GOT3 (cell line): ENCODE measurements around the gene ANKRD23.
"Not testable (repeated sequence)": the region's sequence is repeated elsewhere in the genome, so short reads cannot be mapped to it uniquely, and the experiment has no call there.

Source experiments
- DNase-seq: peaks from one replicate; lab custom pipeline; 2025; ENCODE audit warnings: mixed read lengths; lab: John Stamatoyannopoulos, UW

Gene ANKRD23

DNA sequence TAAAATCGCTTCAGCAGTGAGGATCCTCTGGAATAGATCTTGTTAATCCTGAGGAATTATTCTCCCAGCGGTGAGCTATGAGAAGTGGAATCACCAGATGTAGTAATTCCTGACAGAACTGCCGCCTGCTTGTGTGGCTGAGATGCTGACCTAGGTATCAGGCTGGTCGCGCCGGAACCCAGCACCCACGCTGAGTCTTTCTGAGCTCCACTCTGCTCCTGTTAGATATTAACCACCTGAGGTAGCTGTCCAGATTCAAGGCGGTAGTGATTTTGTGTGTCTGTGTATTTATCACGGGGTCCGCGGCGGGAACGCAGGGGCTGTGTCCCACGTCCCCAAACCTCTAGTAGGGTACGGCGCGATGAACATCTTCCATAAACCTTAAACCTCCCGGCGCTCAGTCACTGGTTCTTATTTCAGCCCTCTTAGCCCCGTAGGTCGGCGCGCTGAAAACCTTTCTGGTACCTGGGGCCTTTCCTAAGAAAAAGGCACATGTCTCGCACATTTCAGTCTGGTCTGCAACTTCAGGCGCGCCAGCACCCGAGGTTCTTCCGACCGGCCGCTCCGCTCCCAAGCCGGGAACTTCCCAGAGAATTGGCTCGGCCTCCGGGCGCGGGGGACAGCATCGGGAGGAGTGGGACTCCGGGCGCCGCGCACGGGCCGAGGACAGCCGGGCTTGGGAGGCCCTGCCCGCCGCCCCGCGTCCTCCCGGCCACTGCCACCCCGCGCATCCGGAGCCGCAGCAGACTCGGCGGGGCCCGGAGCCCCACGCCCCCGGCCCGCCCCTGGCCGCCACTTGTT is 28.3 kb downstream of the ANKRD23 start:
- DNase-seq = no peak

DNA sequence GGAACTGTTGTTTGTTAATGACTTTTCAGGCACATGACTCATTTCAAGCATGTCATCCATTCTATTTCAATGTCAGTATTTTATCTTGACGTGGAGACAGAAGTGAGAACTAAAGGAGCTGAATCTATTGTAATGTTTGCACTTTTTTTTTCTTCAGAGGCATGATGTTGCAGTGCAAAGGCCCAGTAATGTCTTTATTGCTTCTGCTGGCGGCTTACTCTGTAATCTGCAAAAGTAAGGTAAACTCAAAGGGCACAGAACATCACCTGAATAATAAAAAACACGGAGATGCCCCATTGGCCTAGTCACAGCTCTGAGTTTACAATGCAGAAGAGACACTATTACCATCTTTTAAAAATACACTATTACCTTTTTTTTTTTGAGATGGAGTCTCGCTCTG is 30.2 kb downstream of the ANKRD23 start:
- DNase-seq = no peak

DNA sequence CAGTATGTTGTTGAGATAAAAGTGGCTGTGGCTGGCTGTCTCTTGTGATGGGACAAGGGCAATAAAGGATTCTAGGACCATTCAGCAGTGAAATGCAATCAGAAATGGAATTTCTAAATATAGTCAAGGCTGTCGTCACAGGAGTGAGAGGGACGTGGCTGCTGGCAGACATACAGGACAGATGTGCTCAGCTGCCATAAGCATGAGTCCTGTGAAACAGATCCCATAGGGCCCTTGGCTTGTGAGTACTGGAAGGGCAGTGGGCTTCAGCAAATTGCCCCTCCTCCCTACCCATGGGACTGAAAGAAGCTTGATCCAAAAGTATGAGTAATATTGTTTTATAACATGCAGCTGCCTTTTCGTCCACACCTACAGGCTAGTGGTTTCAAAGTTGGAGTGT is 31.9 kb downstream of the ANKRD23 start:
- no peak for DNase-seq

DNA sequence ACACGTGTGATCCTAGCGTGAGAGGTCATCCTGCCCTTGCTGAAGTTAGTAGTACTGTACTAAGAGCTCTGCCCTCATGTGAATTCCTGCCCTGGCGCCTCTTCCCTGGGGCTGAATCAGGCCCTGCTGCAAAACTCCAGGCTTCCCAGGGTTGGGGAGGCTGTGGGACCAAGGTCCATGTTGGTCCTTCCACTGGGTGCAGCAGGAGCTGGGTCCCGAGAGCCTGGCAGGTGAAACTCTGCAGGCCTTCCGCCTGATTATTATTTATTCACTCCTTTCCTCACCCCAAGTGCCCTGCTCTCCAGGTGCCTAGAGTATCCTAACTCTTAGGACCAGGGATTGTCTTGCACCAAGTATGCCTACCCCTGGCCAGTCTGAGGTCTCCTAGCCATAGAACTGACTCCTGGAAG is 33.0 kb downstream of the ANKRD23 start:
- no peak for DNase-seq

GRCh38 chr2:96809951-96810782 is 33.7 kb downstream of the ANKRD23 start:
- DNase-seq = no peak

- no peak for DNase-seq
Measured at GRCh38 chr2:96809216-96809882, 34.5 kb downstream of the ANKRD23 start.

GRCh38 chr2:96808176-96808837 is 35.5 kb downstream of the ANKRD23 start:
- no peak for DNase-seq

GRCh38 chr2:96807127-96807471 is 36.7 kb downstream of the ANKRD23 start:
- no peak for DNase-seq

DNA sequence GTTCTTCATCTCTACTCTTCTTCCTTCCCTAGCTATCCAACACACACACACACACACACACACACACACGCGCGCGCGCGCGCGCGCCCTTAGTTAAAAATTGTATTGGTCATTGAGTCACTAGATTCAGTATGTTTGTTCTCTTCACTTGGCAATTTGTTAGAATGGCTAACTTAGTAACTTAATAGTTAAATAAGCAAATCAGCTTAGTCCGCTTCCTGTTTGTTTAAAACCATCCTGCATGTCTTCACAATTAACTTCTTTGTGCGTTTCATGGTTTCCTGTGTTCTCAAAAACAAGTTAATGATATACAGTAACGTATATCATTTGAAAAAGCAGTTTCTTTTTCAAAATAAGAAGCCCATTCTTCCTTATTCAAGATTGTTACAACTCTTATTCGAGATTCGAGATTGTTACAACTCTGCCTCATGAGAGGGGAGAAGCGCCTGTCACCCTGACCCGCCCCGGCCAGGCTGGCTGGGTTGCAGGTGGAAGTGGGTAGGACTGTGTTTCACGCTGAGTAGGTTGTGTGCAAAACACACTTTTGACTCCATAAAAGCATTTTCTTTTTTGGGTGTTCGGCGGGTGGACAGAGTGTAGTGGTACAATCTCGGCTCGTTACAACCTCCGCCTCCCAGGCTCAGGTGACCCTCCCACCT is 37.2 kb downstream of the ANKRD23 start:
- DNase-seq = no peak

DNA sequence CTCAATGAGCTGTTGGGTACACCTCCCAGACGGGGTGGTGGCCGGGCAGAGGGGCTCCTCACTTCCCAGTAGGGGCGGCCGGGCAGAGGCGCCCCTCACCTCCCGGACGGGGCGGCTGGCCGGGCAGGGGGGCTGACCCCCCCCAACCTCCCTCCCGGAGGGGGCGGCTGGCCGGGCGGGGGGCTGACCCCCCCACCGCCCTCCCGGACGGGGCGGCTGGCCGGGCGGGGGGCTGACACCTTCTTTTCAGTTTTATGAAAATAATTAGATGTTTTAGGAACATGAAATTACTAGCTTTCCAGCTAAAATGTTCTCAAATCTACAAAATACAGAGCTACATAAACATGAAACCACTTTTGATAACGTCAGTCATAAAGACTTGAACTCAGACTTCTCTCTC is 37.9 kb downstream of the ANKRD23 start:
- not testable (repeated sequence) for DNase-seq

GRCh38 chr2:96804986-96805385 is 38.8 kb downstream of the ANKRD23 start:
- no peak for DNase-seq

GRCh38 chr2:96802721-96803120 is 41.1 kb downstream of the ANKRD23 start:
- DNase-seq = no peak

- DNase-seq = no peak
Measured at GRCh38 chr2:96801786-96802595, 41.8 kb downstream of the ANKRD23 start.

DNA sequence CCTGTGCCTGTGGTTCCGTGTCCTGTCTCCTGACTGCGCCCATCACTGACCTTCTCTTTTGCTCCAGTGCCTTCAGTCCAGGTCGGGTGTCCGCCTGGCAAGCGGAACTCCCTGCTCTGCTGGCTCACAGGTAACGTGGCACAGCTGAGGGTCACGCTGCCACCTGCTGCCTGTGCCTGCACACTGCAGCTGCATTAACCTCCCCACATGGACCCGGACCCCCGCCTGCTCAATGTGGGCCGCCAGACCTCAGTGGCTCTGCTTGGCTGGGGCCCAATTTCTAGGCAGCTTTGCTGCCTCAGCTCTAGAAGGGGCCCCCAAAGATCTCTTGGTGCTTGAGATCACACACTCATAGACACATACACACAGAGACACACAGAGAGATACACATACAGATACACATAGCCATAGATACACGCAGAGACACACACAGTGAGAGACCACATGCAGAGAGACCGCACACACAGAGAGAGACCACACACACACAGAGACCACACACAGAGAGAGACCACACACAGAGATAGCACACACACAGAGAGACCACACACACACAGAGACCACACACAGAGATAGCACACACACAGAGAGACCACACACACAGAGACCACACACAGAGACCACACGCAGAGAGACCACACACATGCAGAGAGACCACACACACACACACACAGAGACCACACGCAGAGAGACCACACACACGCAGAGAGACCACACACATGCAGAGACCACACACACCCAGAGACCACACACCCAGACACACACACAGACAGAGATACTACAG is 42.6 kb downstream of the ANKRD23 start:
- DNase-seq = no peak

DNA sequence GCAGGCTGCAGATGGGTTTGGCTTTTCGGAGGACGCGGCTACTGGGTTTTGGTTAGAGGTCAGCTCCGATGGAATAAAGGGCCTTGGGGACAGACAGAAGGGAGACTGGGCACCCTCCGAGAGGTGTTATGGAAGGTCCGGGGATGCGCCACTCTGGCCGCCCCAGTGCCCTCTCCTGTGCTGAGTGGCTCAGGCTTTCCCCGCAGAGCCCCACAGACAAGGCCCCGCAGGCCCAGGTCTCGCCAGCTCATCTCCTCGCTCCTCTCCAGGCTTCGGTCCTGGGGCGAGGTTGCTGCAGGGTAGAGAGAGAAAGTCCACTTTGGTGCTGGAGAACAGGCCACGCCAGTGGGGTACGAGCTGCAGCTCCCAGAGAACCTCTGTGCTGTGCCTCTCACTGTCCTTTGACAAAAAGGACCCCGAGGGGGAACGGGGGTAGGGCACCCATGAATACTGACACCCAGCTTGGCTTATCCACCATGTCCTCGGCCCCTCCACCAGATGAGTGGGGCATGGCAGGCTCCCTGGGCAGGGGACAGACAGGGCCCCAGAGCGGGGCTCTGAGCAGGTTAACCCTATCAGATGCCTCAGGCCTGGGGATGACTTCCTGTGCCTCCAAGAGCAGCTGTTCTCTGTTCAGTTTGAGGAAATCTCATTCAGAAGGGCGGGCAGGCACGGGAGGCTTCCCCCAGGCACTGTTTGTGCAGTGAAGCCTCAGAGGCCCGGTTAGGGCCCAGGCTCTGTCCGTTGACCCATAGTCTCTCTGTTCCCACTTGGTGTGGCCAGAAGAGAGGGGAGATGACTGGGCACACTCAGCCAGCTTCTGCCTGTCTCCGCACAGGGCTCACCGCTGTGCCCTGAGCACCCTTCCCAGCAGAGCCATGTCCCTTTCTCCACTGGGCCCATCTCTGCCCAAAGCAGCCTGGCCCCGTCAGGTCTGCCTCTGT is 43.5 kb downstream of the ANKRD23 start:
- DNase-seq = no peak

GRCh38 chr2:96799623-96799935 is 44.2 kb downstream of the ANKRD23 start:
- no peak for DNase-seq

GRCh38 chr2:96798733-96799622 is 44.8 kb downstream of the ANKRD23 start:
- DNase-seq = no peak

- DNase-seq = no peak
Measured at GRCh38 chr2:96797066-96797625, 46.7 kb downstream of the ANKRD23 start.
